ENCODE data around the gene NFIX.

DNA sequence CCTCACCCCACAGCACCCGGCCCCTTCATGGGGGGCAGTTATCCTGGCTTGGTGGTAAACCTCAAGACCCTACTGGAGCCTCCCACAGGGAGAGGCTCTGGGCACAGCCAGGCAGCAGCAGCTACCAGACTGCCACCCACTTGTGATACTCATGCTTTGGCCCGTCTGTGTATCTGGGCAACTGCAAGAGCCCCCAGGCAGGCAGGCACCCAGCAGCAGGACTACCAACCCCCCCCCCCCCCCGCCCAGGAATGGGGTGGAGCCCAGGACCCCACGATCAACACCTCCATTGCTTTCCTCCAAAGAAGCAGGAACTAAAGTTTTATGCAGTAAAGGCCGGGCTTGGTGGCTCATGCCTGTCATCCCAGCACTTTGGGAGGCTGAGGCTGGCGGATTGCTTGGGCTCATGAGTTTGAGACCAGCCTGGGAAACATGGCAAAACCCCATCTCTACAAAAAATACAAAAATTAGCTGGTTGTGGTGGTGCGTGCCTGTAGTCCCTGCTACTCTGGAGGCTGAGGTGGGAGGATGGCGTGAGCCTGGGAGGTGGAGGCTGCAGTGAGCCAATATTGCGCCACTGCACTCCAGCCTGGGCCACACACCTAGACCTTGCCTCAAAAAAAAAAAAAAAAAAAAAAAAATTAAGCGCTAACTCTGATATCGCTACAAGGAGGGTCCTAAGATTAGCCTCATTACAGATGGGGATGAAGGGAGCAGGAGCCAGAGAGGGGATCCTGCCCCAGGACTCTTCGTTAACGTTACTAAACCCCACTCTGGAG is 108.5 kb downstream of the NFIX start:
- TF ChIP-seq, protein P1, sequence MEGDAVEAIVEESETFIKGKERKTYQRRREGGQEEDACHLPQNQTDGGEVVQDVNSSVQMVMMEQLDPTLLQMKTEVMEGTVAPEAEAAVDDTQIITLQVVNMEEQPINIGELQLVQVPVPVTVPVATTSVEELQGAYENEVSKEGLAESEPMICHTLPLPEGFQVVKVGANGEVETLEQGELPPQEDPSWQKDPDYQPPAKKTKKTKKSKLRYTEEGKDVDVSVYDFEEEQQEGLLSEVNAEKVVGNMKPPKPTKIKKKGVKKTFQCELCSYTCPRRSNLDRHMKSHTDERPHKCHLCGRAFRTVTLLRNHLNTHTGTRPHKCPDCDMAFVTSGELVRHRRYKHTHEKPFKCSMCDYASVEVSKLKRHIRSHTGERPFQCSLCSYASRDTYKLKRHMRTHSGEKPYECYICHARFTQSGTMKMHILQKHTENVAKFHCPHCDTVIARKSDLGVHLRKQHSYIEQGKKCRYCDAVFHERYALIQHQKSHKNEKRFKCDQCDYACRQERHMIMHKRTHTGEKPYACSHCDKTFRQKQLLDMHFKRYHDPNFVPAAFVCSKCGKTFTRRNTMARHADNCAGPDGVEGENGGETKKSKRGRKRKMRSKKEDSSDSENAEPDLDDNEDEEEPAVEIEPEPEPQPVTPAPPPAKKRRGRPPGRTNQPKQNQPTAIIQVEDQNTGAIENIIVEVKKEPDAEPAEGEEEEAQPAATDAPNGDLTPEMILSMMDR (IDR thresholded peaks at IDR 0.05), result no peak
- no peak for TF ChIP-seq POLR2A (IDR thresholded peaks at IDR 0.05)
